Small intestine (tissue), 4 donors: ENCODE data around the gene NDUFB6. TPM values are rescaled to one million over a fixed set of nuclear protein-coding genes. Genes with fewer than 3 reads are reported as not detected.

ENCODE experiments used
- polyA plus RNA-seq, 4 donors: library from polyadenylated mRNA; stranded (reverse) in 3 of 4; unstranded in 1 of 4; fragments of 200-250 nt in 3 of 4; fragments of 120-200 nt in 1 of 4; gene quantifications; one replicate each; pipeline versions ENCODE4 v1.2.1 to v1.2.3, GENCODE V29; 2013
- donor health status: healthy with polysubstance abuse.
- donor health status: Bipolar disorder and iron deficiency.
- donor health status: healthy.

NDUFB6 gene
- polyA plus RNA-seq, 4 donors: 46.6 to 78.7 (median 61.9) TPM

Other genes starting within 250 kb of the NDUFB6 start
- 10 to 100 TPM; 27.8 to 80.2 (median 37.5) TPM for gene ACO1, start 188.5 kb downstream of the NDUFB6 start, polyA plus RNA-seq
- 10 to 100 TPM in 1 of 4 donors, 1 to 10 TPM in 3; 3.5 to 12.2 (median 4.7) TPM for gene RIGI, start 47.0 kb downstream of the NDUFB6 start, polyA plus RNA-seq
- 10 to 100 TPM in 2 of 4 donors, 1 to 10 TPM in 2; 6.5 to 15.4 (median 10.0) TPM for gene SMIM27, start 20.8 kb downstream of the NDUFB6 start, polyA plus RNA-seq
- 10 to 100 TPM in 1 of 4 donors, 1 to 10 TPM in 3; 6.2 to 20.4 (median 7.1) TPM for gene TOPORS, start 20.6 kb downstream of the NDUFB6 start, polyA plus RNA-seq
- under 1 TPM in 1 of 4 donors, not detected in 3; 0.03 TPM for gene TAF1L, start 62.5 kb upstream of the NDUFB6 start, polyA plus RNA-seq
- gene TMEM215, start 210.4 kb upstream of the NDUFB6 start, polyA plus RNA-seq: not detected